ENCODE results near the gene SYNE2.

Gene SYNE2

GRCh38 chr14:64235652-64236640 is 383.1 kb downstream of the SYNE2 start:
- no peak for DNase-seq (ENCODE audit: low read depth in 2 of 2, low spot score in 1 of 2)

- DNase-seq (ENCODE audit: low read depth in 2 of 2, low spot score in 1 of 2) = no peak
Observed at GRCh38 chr14:64238049-64238448, 385.2 kb downstream of the SYNE2 start.

GRCh38 chr14:64238631-64239030 is 385.8 kb downstream of the SYNE2 start:
- no peak for DNase-seq (ENCODE audit: low read depth in 2 of 2, low spot score in 1 of 2)

GRCh38 chr14:64244279-64244678 is 391.5 kb downstream of the SYNE2 start:
- DNase-seq (ENCODE audit: low read depth in 2 of 2, low spot score in 1 of 2) = no peak

- no peak for DNase-seq (ENCODE audit: low read depth in 2 of 2, low spot score in 1 of 2)
Observed at GRCh38 chr14:64245491-64245890, 392.7 kb downstream of the SYNE2 start.

GRCh38 chr14:64246688-64247087 is 393.9 kb downstream of the SYNE2 start:
- no peak for DNase-seq (ENCODE audit: low read depth in 2 of 2, low spot score in 1 of 2)

- no peak for DNase-seq (ENCODE audit: low read depth in 2 of 2, low spot score in 1 of 2)
Observed at GRCh38 chr14:64247195-64247594, 394.4 kb downstream of the SYNE2 start.

GRCh38 chr14:64248689-64249088 is 395.9 kb downstream of the SYNE2 start:
- no peak for DNase-seq (ENCODE audit: low read depth in 2 of 2, low spot score in 1 of 2)

GRCh38 chr14:64249363-64249762 is 396.6 kb downstream of the SYNE2 start:
- no peak for DNase-seq (ENCODE audit: low read depth in 2 of 2, low spot score in 1 of 2)

GRCh38 chr14:64253672-64254071 is 400.9 kb downstream of the SYNE2 start:
- no peak for DNase-seq (ENCODE audit: low read depth in 2 of 2, low spot score in 1 of 2)

GRCh38 chr14:64255756-64256155 is 403.0 kb downstream of the SYNE2 start:
- DNase-seq (ENCODE audit: low read depth in 2 of 2, low spot score in 1 of 2) = no peak

- no peak for DNase-seq (ENCODE audit: low read depth in 2 of 2, low spot score in 1 of 2)
Observed at GRCh38 chr14:64260418-64260817, 407.6 kb downstream of the SYNE2 start.

GRCh38 chr14:64265222-64265621 is 412.4 kb downstream of the SYNE2 start:
- DNase-seq (ENCODE audit: low read depth in 2 of 2, low spot score in 1 of 2) = no peak

GRCh38 chr14:64266239-64266638 is 413.4 kb downstream of the SYNE2 start:
- no peak for DNase-seq (ENCODE audit: low read depth in 2 of 2, low spot score in 1 of 2)

GRCh38 chr14:64272019-64272418 is 419.2 kb downstream of the SYNE2 start:
- DNase-seq (ENCODE audit: low read depth in 2 of 2, low spot score in 1 of 2) = no peak

All from stimulated activated CD8-positive, alpha-beta memory T cell treated with anti-CD3 and anti-CD28 coated beads, Interleukin-4, amount 100 ng/mL, for 4 hours (primary cell).